Mucosa of descending colon (tissue), 3 donors: Measurements from ENCODE around the gene CCDC177. TPM values are rescaled to one million over a fixed set of nuclear protein-coding genes. Genes with fewer than 3 reads are reported as not detected.

Experiments
- ATAC-seq: fragments of 200-7000 bp; cut with Tn5 transposase; one replicate; pipeline ENCODE4 v1.9.1; 2020; ENCODE audit warnings: mild to moderate bottlenecking, moderate library complexity
- DNase-seq, 3 donors: peaks; one replicate each; pipeline ENCODE4 v3.0.0-alpha.2; 2020
- H3K36me3 ChIP-seq: fragments of 200-600 bp; one replicate; pipeline ENCODE4 v1.8.0; 2021; ENCODE audit warnings: low read depth, mild to moderate bottlenecking
- H3K4me1 ChIP-seq: fragments of 200-600 bp; one replicate; pipeline ENCODE4 v1.8.0; 2021; ENCODE audit warnings: low read depth, mild to moderate bottlenecking
- H3K4me3 ChIP-seq: fragments of 200-600 bp; one replicate; pipeline ENCODE4 v1.8.0; 2021; ENCODE audit warnings: mild to moderate bottlenecking
- H3K9me3 ChIP-seq: fragments of 200-600 bp; one replicate; pipeline ENCODE4 v1.8.0; 2021; ENCODE audit warnings: mild to moderate bottlenecking
- CTCF ChIP-seq: fragments of 200-600 bp; IDR thresholded peaks from one replicate; pipeline ENCODE4 v1.8.0; 2022; ENCODE audit warnings: antibody characterized with exemption, mild to moderate bottlenecking
- intact Hi-C, 2 donors: fragments of 100-400 bp; cut with DNase I in 1 of 2; cut with micrococcal nuclease in 1 of 2; formaldehyde crosslinking; loops; one replicate each; pipeline versions ENCODE4 v1.11.0 to v1.11.1; 2022; cut with DNase I, micrococcal nuclease
- total RNA-seq, 3 donors: library from RNA; stranded (reverse); fragmentation: NEBNext Ultra II Directional in 2 of 3; extraction: Animal tissue kit (Norgen Biotek cat#: 25700) in 2 of 3; gene quantifications; one replicate each; pipeline versions ENCODE4 v1.2.1 to v1.2.4, GENCODE V29; 2021 to 2023
- donor health status: DM: no; HTN: no; CAD: no; lungs with moderate emphysema.
- donor health status: DM: no; HTN: no; CAD: no.
- donor health status: DM: no; HTN: yes; CAD: no.

Gene CCDC177
- total RNA-seq, 3 donors from 2014 or later, result not detected

- Histone ChIP-seq H3K9me3 (no peaks in the 10 kb centered on the region), H3K4me1 (peaks cover 48% of the 10 kb centered on the region), H3K36me3 (no peaks in the 10 kb centered on the region), H3K4me3 (no peak overlapping the region)
- no peak for TF ChIP-seq CTCF
- ATAC-seq (no peak), DNase-seq (no peak)
- intact Hi-C loops, result loop anchor here in 1 of 2 donors (10.0 kb wide), 1 partner anchor 47 kb away; no protein-coding TSS in a partner anchor
Measured at GRCh38 chr14:69617796-69618195, 43.1 kb upstream of the CCDC177 start.

- Histone ChIP-seq H3K4me1 (peaks cover 51% of the 10 kb centered on the region), H3K9me3 (no peaks in the 10 kb centered on the region), H3K4me3 (no peak overlapping the region), H3K36me3 (no peaks in the 10 kb centered on the region)
- intact Hi-C loops, result loop anchor here in 1 of 2 donors (10.0 kb wide), 1 partner anchor 48 kb away; no protein-coding TSS in a partner anchor
- DNase-seq, result no peak
- TF ChIP-seq CTCF, result no peak
- no peak for ATAC-seq
Measured at GRCh38 chr14:69616408-69616773, 41.7 kb upstream of the CCDC177 start.

- peaks cover 54% of the 10 kb centered on the region for H3K4me1 ChIP-seq
- ATAC-seq (peak; percentile 54), DNase-seq (peak in 2 of 3 donors; percentile 48 to 66)
- H3K4me3 ChIP-seq, result no peak overlapping the region
- no peak for TF ChIP-seq CTCF
- intact Hi-C loops, result loop anchor here in 1 of 2 donors (10.0 kb wide), 1 partner anchor 49 kb away; no protein-coding TSS in a partner anchor
- no peaks in the 10 kb centered on the region for H3K36me3 ChIP-seq
- H3K9me3 ChIP-seq, result no peaks in the 10 kb centered on the region
Measured at GRCh38 chr14:69615496-69616407, 41.1 kb upstream of the CCDC177 start.

- Histone ChIP-seq H3K9me3 (no peaks in the 10 kb centered on the region), H3K4me3 (no peak overlapping the region), H3K36me3 (no peaks in the 10 kb centered on the region), H3K4me1 (peaks cover 59% of the 10 kb centered on the region)
- DNase-seq (no peak), ATAC-seq (no peak)
- intact Hi-C loops, result loop anchor here in 1 of 2 donors (10.0 kb wide), 1 partner anchor 50 kb away; no protein-coding TSS in a partner anchor
- no peak for TF ChIP-seq CTCF
Measured at GRCh38 chr14:69615121-69615495, 40.4 kb upstream of the CCDC177 start.

GRCh38 chr14:69614592-69614991 lies 39.9 kb upstream of the CCDC177 start:
- no peaks in the 10 kb centered on the region for H3K36me3 ChIP-seq
- no peak overlapping the region for H3K4me3 ChIP-seq
- H3K9me3 ChIP-seq, result no peaks in the 10 kb centered on the region
- H3K4me1 ChIP-seq, result peaks cover 59% of the 10 kb centered on the region
- intact Hi-C loops, result loop anchor here in 1 of 2 donors (10.0 kb wide), 1 partner anchor 50 kb away; no protein-coding TSS in a partner anchor
- DNase-seq, result peak in 2 of 3 donors; percentile 56 to 65
- peak; percentile 1 for ATAC-seq
- TF ChIP-seq CTCF, result no peak
